Muscle layer of duodenum (tissue), 2 donors: ENCODE measurements around the gene POU3F3.

Experiments used
- H3K27ac ChIP-seq: one replicate; pipeline ENCODE4 v1.7.0; 2013; ENCODE audit warnings: mild to moderate bottlenecking, low read length
- H3K27me3 ChIP-seq: one replicate; pipeline ENCODE4 v1.7.0; 2013; ENCODE audit warnings: low read depth, mild to moderate bottlenecking, control low read depth, low read length
- H3K36me3 ChIP-seq, 2 donors: one replicate each; pipeline ENCODE4 v1.7.0; 2013; ENCODE audit warnings: low read length in 2 of 2, control low read depth in 1 of 2, mild to moderate bottlenecking in 1 of 2; ENCODE audit not compliant: insufficient read depth in 2 of 2, control insufficient read depth in 1 of 2
- H3K4me1 ChIP-seq, 2 donors: one replicate each; pipeline ENCODE4 v1.7.0; 2013; ENCODE audit warnings: low read length in 2 of 2, mild to moderate bottlenecking in 2 of 2, control low read depth in 1 of 2, moderate library complexity in 1 of 2; ENCODE audit not compliant: insufficient read depth in 2 of 2, control insufficient read depth in 1 of 2
- H3K4me3 ChIP-seq, 2 donors: one replicate each; pipeline ENCODE4 v1.7.0; 2013; ENCODE audit warnings: low read length in 2 of 2, low read depth in 1 of 2, mild to moderate bottlenecking in 1 of 2
- H3K9me3 ChIP-seq, 2 donors: one replicate each; pipeline ENCODE4 v1.7.0; 2013; ENCODE audit warnings: low read length in 2 of 2, control low read depth in 1 of 2, mild to moderate bottlenecking in 1 of 2; ENCODE audit not compliant: control insufficient read depth in 1 of 2
- donor health status: healthy.

POU3F3 gene

DNA sequence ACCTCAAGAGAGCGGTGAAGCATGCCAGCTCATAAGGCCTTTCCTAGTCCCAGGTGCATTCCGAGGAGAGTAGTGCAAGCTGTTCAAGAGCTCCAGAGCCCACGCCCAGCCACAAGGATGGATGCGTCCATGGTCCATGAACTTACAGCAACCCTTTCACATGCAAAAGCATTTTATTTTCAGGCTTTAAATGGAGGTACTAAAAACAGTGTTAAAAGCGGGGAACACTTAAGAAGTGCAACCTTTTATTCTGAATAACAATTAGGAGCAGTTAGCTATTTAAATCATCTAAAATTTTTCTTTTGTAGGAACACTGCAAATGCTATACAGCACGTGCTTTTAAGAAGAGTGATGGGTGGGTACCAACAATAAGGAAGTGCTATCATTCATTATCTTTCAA lies 33.8 kb downstream of the POU3F3 start:
- Histone ChIP-seq H3K27ac (no peak overlapping the region), H3K4me1 (no peaks in the 10 kb centered on the region), H3K27me3 (peaks cover 10% of the 10 kb centered on the region), H3K4me3 (no peak overlapping the region), H3K9me3 (no peaks in the 10 kb centered on the region), H3K36me3 (no peaks in the 10 kb centered on the region)

DNA sequence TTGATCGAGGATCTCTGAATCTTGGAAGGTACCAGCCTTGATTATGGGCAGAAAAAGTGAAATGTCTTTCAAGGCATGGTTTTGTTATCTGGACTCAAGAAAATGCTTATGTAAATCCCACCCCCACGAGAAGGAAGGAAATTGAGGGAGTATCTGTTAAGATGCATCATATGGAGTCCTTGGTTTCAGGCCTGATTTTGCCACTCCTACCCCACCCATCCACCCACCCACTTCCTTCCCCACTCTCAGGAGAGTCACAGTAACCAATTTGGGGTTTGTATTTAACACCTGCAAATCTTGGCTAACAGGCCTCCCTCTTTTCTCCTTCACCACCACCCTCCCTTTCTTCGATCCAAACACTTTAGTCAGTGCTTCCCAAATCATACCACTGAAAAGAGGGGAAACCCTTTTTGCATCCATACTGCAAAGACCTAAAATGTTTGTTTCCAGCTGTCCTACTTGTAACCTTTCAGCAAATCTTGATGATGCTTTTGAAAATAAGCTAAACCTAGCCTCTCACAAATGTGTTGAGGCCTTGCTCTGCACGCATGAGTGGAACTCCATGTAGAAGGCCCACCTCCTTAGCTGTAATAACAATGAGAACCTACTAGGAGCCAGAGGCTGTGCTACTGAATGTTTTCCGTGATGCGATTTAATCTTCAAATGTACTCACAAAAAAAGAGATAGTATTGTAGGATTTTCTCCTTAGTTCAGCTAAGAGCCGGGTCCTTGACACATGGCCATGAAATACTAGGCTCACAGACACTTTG lies 34.8 kb downstream of the POU3F3 start:
- Histone ChIP-seq H3K27me3 (peaks cover 3% of the 10 kb centered on the region), H3K4me3 (no peak overlapping the region), H3K27ac (no peak overlapping the region), H3K36me3 (no peaks in the 10 kb centered on the region), H3K9me3 (no peaks in the 10 kb centered on the region), H3K4me1 (no peaks in the 10 kb centered on the region)

DNA sequence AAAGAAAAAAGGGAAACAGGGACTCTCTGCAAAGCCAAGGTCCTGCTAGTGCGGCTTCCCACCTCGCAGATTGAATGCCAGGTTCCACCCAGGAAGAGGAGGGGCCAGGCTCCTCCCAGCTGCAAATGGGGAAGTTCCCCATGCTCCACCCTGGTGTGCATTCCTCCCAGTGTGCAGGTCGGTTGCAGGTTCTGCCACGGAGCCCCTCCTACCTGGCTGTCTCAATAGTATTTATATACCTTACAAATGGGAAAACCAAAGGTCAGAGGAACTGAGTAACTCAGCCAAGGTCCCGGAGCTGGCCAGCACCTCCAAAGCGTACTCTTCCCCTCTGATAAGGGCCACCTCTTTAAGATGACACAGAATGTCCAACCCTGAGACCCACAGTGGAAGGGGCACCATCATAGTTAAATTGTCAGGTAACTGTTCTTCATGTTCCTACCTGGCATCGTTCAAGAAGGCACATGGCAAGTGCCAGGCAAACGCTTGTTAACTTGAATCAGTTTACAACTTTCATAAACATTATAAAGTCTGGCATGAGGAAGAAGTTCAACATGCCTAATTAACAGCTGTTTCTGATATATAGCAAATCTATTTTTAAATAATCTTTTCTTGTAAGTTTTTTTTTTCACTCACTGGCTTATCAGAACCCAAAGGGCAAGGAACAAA lies 35.5 kb downstream of the POU3F3 start:
- Histone ChIP-seq H3K27ac (no peak overlapping the region), H3K27me3 (peaks cover 2% of the 10 kb centered on the region), H3K4me3 (no peak overlapping the region), H3K36me3 (no peaks in the 10 kb centered on the region), H3K4me1 (no peaks in the 10 kb centered on the region), H3K9me3 (no peaks in the 10 kb centered on the region)

DNA sequence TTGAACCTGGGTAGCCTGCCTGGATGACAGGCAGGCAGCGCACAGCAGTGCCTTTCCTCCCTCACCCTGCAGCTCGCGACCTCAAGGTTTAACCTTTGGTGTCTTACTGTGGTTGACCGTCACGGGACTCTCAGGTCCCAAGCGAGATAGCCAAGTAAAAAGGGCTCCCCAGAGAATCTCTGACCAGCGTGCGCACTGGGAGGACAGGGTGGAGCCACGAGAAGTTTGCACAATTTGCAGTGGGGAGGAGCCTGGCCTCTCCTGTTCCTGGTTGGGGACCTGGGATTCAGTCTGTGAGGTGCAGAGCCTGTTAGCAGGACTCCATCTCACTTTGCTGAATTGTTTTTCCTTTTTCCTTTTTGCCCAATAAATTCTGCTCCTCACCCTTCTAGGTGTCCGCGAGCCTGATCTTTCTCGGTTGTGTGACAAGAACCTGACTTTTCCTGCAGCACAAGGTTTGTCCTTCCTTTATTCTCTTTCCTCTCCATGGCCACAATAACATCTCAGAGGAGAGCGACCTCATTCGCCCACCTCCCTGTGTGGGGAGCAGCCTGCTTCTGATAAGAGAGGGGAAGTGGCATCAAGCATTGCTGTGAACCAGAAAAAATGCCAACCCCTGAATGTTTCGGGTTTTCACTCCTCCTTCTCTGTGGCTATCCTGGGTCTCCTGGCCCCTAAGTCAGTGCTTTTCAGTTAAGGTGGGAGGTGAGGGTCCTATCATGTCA lies 36.2 kb downstream of the POU3F3 start:
- H3K4me1 ChIP-seq = no peaks in the 10 kb centered on the region
- no peak overlapping the region for H3K27ac ChIP-seq
- H3K36me3 ChIP-seq = no peaks in the 10 kb centered on the region
- H3K27me3 ChIP-seq = no peaks in the 10 kb centered on the region
- H3K4me3 ChIP-seq = no peak overlapping the region
- no peaks in the 10 kb centered on the region for H3K9me3 ChIP-seq

DNA sequence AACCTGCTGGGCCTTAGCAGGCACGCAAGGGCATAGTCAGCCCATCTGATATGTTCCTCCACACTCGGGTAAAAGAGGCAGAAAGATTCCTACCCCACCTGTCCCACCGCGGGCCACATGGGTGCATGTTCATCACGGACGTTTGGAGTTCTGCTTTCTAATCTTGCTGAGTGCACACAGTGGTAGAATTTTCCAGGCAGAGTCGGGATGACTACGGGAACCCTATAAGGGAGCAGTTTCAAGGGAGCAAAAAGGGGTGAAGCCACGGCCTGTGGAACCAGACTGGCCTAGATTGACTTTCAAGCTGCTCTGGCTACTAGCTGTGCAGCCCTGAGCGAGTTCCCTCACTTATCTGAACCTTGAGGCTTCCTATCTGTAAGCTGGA lies 36.8 kb downstream of the POU3F3 start:
- H3K36me3 ChIP-seq = no peaks in the 10 kb centered on the region
- no peaks in the 10 kb centered on the region for H3K4me1 ChIP-seq
- H3K27ac ChIP-seq = no peak overlapping the region
- H3K27me3 ChIP-seq = no peaks in the 10 kb centered on the region
- no peaks in the 10 kb centered on the region for H3K9me3 ChIP-seq
- no peak overlapping the region for H3K4me3 ChIP-seq

DNA sequence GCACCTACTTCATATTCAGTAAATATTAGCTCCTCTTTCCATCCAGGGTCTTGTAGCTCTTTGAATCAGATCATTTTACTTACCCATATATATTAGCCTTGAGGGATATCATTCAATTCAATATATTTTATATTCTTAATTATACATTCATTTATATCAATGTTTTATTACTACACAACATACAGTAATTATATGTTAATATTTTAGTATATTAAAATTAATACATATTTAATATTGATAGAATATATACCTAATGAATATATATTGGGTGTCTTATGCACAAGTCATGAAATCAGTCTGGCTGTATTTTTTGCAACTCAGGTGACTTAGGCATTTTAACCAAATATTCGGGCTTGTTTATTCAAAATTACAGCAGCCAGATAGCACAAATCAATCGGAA lies 37.2 kb downstream of the POU3F3 start:
- H3K27me3 ChIP-seq = no peaks in the 10 kb centered on the region
- no peak overlapping the region for H3K4me3 ChIP-seq
- H3K36me3 ChIP-seq = no peaks in the 10 kb centered on the region
- no peaks in the 10 kb centered on the region for H3K9me3 ChIP-seq
- H3K4me1 ChIP-seq = no peaks in the 10 kb centered on the region
- H3K27ac ChIP-seq = no peak overlapping the region

DNA sequence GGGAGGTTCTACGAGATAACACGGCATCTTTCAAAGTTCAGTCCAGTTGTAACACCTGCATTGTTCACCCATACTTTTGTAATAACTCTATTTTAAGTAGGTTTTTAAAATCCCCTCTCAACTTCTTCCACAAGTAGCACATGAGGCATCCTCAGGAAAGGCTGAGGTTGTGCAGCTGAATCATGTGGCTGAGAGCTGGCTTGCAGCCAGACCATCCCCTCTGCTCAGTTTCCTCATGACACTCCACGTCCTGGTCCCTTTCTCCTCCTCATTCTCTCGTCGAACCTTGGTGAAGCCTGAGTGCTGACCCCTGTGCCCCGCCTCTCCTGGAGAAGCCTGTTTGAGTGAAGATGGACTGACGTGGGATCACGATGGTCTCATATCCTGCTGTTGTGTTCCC lies 42.5 kb downstream of the POU3F3 start:
- Histone ChIP-seq H3K27ac (no peak overlapping the region), H3K4me1 (no peaks in the 10 kb centered on the region), H3K9me3 (no peaks in the 10 kb centered on the region), H3K27me3 (no peaks in the 10 kb centered on the region), H3K36me3 (no peaks in the 10 kb centered on the region), H3K4me3 (no peak overlapping the region)

DNA sequence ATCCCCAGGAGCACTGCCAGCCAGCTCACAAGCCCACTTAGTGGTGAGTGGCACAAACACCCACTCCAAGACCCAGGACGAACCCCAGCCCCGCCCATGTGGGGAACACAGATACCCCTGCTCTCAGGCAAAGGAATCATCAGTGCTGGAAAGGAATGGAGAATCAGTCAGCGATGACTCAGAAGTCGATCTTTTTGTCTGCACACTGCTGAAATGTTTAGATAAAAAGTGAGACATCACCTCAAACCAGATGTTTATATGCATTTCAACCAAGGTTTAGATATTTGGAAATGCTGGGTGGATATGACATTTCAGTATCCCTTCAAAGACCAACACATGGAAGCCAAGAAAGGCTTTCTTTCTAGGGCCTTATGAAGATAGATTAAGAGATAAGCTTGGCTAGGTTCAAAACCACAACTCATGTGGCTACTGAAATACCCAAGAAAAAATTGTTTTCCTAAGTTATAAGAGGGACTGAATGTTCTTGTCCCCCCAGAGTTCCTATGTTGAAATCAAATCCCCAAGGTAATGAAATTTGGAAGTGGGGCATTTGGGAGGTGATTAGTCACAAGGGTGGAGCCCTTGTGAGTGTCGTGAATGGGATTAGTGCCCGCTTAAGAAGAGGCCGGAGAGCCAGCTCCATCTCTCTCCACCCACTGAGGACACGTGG lies 43.7 kb downstream of the POU3F3 start:
- no peaks in the 10 kb centered on the region for H3K9me3 ChIP-seq
- H3K4me1 ChIP-seq = no peaks in the 10 kb centered on the region
- no peaks in the 10 kb centered on the region for H3K36me3 ChIP-seq
- H3K27me3 ChIP-seq = no peaks in the 10 kb centered on the region
- no peak overlapping the region for H3K27ac ChIP-seq
- no peak overlapping the region for H3K4me3 ChIP-seq

DNA sequence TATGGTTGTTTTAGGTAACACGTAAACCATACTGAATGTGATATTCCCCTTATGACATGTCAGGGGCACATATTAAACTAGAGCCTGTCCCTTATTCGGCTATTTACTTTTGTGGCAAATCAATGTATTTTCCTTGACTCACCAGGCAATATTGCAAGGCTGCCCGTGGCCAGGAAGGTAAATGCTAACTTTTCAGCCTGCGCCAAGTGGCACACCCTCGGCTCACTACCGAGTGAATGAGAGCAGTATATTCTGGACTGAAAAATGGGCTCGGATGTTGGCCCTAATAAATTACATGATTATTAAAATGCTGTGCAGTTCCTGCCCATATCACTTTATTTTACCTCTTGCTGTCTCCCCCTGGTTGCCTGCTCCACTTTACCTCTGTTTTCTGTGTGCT lies 46.7 kb downstream of the POU3F3 start:
- Histone ChIP-seq H3K36me3 (no peaks in the 10 kb centered on the region), H3K4me3 (no peak overlapping the region), H3K27ac (no peak overlapping the region), H3K4me1 (no peaks in the 10 kb centered on the region), H3K9me3 (no peaks in the 10 kb centered on the region), H3K27me3 (no peaks in the 10 kb centered on the region)

DNA sequence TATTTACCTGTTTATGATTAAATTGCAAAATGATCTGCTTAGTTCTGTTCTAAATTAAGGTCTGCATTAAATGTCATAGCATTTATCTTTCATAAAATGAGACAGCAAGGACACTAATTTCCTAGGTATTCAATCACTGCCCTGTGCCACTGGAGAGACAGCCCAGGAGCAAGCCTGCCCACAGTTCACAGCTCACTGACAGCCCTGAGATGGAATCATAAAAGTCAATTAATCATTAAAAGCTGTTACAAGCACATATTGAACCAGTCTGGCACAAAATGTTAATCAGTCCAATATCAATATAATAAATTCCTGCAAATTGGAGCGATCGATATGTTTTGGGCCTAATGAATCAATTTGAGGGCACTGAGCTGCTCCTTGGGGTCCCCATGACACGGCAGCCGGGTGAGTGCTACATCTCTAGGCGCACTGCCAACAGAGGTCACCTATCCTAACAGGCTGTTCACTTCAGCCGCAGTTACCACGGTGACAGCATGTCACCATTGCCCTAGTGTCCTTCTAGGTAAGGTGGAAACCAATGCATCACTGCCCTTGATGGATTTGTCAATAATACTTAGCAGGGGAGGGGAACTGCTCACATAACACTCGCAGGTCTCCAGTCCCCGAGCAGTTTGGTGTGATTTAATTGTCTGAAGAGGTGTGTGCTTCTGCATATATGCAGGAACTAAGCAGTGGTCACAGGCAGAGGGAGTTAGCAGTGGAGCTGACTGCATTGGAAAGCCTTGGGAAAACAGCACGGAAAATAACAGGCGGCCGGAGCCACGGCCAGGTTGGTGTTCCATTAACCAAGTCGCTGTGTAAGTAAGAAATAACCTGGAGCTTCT lies 47.3 kb downstream of the POU3F3 start:
- H3K36me3 ChIP-seq = no peaks in the 10 kb centered on the region
- H3K27me3 ChIP-seq = no peaks in the 10 kb centered on the region
- no peaks in the 10 kb centered on the region for H3K4me1 ChIP-seq
- H3K9me3 ChIP-seq = no peaks in the 10 kb centered on the region
- no peak overlapping the region for H3K27ac ChIP-seq
- no peak overlapping the region for H3K4me3 ChIP-seq
